Activated effector memory CD4-positive, alpha-beta T cell treated with Interleukin-2 at 50 U/mL for 16 hours (primary cell): ENCODE data around the gene BMS1.
"Not testable (repeated sequence)": the region's sequence is repeated elsewhere in the genome, so short reads cannot be mapped to it uniquely, and the experiment has no call there.

Source experiments
- DNase-seq: peaks from one replicate; pipeline ENCODE4 v3.0.0-alpha.2; 2020

The BMS1 gene

GRCh38 chr10:42782446-42783180, at the start of gene BMS1:
TSS of gene BMS1 (plus strand) at chr10:42782795. CDS start at chr10:42784395, 1,600 bp downstream.
- DNase-seq, result peak; percentile 85

- no peak for DNase-seq
These were observed 48.1 kb upstream of the BMS1 start for GRCh38 chr10:42734536-42734935.

GRCh38 chr10:42738679-42739078, 43.9 kb upstream of the BMS1 start:
- DNase-seq, result no peak

DNA sequence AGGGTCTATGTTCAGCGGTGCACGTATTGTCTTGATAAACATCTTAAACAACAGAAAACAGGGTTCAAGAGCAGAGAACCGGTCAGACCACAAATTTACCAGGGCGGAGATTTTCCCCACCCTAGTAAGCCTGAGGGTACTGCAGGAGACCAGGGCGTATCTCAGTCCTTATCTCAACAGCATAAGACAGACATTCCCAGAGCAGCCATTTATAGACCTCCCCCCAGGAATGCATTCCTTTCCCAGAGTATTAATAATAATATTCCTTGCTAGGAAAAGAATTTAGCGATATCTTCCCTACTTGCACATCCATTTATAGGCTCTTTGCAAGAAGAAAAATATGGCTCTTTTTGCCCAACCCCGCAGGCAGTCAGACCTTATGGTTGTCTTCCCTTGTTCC, 41.1 kb upstream of the BMS1 start:
- DNase-seq, result not testable (repeated sequence)

GRCh38 chr10:42743697-42744096, 38.9 kb upstream of the BMS1 start:
- no peak for DNase-seq

DNA sequence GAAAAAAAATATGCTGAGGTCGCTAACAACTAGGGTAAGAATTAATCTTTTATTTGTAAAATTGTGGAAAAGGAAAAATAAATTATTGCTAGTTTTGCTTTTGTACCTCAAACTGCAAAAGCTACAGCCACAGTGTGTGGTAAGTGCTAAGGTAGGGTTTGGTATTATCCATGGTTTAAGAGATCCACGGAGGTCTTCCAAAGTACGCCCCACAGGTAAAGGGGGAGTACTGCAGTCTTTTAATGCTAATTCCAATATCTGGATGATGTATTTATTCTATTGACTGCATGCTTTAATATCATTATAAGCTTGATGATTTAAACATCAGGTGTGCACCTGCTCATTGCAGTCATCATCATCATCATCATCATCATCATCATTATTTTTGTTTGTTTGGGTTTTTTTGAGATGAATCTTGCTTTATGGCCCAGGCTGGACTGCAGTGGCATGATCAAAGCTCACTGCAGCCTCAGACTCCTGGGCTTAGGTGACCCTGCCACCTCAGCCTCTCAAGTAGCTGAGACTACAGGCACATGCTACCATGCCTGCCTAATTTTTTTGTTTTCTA, 38.4 kb upstream of the BMS1 start:
- no peak for DNase-seq

- DNase-seq, result peak; percentile 54
These were observed 29.5 kb upstream of the BMS1 start for GRCh38 chr10:42753126-42753506.

DNA sequence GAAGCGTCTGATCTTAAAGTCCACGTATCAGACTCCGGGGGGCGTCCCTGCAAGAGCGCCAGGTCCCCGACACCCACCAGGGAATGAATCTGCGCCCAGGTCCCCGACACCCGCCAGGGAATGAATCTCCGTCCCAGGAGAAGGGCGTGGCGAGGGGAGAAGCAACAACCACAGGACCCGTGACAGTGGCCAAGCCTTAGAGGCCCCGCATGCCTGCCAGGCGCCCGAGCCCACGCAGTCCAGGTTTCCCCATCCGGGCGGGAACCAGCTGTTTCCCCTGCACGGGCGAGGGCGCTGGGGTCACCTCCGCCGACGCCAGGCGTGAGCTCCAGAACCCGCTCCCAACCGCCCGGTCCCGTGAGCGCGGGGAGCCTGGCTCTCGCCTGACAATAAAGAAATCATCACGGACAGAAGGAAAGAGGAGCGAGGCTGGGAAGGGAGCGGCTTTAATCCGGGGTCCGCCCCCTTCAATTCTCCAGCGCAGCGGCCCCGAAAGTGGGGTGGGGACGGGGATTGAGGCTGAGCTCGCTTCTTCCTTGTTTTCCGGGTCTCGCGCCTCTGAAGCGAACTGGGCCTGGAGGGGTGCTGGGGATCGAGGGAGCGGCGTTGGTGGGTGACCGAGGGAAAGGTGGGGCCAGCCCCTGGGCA, 29.0 kb upstream of the BMS1 start:
- no peak for DNase-seq

DNA sequence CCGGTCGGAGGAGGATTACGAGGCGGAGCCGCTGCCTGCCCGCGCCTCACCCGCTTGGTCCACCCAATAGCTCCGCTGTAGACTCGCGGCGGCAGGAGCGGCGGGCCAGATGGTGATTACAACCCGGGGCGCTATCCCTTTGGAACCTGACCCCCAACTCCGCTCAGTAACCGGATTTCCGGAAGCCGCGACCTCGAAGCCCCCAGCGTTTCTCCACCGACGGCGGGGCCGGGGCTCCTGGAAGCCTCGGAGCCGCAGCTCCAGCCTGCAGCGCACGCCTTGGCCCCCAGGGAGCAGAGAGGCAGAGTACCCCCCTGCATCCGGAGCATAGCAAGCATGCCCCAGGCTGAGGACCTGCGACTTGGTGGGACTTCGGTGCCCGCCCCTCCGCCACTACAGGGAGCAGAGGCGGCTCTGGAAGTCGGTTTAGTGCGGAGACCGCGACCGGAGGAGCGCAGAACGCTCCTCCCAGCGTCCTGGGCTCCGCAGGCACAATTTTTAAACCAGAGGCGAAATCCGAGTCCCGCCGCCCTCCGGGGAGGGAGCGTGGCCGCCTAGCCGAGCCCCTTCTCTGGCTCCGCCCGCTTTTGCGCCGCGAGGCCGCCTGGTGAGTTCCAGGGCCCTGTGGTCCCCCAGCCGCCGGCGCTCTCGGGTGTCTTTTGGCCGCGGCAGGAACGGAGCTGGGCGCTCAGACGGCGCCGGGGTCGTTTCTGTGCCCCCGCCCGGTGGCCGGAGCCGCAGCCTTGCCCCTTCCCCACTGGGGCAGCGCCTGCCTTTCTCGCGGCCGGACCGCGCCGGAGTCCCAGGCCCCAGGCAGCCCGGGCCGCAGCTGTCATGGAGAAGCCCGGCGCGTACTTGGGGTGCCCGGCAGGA, 28.2 kb upstream of the BMS1 start:
- DNase-seq, result peak; percentile 15

DNA sequence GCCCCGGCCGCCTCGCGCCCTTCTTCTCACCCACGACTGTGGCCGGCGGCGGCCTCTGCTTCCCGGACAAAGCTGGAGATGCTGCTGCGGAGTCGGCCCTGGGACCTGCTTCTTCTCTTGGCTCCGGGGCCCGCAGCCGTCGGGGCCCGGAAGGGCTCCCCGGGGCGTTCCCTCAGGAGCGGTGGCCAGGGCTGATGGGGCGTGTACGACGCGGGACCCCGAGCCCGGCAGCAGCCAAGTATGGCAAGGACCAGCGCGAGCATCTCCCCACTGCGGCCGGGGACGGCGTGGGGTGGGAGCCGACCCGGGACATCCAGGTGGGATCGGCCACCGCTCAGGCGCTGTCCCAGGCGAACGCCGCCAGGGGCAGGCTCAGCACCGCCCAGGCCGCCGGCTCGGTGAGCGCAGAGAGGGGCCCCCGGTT, 27.6 kb upstream of the BMS1 start:
- DNase-seq, result no peak

DNA sequence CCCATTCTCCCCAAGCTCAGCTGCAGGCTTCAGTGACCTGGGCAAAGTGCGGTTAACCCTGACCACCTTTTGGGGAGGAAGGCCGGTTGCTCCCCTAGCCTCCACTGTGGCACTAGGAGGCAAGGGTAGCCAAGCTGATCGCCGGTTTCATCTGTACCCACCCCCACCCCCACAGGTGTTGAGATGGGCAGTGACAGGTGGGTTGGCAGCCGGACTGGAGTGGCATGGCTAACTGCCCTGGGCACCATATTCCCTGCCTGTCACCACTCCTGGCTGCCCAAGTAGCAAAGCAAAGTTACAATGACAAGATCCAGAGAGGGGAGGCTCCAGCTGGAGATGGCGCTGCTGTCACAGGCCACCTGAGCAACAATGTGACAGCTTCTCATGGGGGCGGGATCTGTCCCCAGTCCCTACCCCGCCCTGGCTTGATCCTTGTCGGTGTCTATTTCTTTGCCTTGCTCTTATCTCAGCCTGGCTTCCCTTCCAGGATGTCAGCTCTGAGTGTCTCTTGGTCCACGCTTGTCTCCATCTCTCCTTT, 27.0 kb upstream of the BMS1 start:
- DNase-seq, result no peak

- no peak for DNase-seq
These were observed 14.7 kb upstream of the BMS1 start for GRCh38 chr10:42767906-42768305.

DNA sequence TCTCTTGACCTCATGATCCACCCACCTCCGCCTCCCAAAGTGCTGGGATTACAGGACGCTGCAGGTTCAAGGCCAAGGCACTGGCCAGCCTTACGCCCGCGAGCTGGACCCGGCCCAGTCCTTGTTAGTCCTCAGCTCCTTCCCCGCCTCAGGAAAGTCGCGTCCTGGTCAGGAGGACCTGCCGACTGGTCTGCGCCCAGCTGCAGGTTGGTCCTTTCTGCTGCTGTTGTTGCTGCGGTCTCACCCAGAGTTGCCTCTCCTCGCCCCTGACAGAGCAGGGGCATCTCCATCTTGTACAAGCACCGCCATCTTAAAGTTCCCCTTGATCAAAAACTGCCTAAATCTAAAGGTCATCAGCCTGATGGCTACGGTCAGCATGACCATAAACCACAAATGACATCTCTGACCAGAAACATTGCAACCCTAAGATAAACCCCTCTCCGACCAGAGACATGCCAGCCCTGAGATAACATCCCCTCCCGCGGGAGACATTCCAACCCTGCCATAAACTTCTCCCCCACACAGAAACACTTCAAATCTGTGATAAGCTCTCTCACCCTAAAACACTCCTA, 13.9 kb upstream of the BMS1 start:
- DNase-seq, result no peak

DNA sequence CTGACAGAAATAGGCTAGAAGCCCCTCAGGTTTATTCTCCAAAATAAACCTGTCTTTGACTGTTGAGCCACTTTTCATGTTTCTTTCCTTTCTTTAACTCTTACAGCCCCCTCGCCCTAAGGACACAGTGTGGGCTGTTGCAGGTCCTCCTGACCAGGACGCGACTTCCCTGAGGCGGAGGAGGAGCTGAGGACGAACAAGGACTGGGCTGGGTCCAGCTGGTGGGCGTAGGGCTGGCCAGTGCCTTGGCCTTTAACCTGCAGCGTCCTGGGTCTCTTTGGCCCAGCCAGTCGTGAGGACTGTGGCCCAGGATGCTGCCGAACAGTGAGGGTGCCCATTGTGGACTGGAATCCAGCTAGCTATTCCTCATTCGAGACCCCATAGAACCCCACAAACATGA, 13.4 kb upstream of the BMS1 start:
- DNase-seq, result no peak

DNA sequence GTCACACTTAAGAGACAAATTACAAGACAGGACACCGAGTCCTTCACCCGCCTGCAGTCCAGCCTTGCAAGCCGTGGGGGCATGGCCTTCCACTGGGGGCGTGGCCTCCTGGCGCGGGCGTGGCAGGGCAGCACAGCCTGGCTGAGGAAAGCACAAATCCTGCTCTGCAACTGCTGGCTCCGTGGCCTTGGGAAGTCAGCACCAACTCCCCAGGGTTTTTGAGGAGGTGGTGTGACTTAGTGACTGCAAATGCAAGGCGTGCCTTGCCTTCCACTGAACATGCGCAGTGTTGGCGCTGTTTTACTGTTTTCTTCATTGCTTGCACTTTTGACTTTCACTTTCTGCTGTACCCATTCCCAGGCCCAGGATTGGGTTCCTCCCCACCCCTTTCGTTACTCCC, 12.9 kb upstream of the BMS1 start:
- DNase-seq, result no peak

- no peak for DNase-seq
These were observed 5.9 kb upstream of the BMS1 start for GRCh38 chr10:42776681-42777080.

DNA sequence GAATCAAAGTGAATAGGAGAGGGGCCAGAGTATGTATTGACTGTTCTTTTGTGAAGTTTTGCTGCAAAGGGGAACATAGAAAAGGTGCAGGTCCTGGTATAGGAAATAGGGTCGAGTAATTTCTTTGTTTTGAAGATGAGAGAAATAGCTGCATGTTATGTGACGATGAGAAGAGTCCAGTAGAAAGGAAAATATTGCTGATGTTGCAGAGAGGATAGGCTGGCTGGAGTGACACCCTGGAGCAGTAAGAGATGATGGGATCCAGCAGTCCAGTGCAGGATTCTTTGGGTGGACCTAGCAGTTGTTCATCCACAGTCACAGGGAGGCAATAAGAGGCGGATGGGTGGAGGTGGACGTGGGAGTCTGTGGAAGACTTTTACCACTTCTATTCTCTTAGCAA, 2.1 kb upstream of the BMS1 start:
- no peak for DNase-seq

GRCh38 chr10:42781893-42782445, 626 bp upstream of the BMS1 start:
- DNase-seq, result no peak

- no peak for DNase-seq
These were observed 570 bp downstream of the BMS1 start for GRCh38 chr10:42783181-42783549.

DNA sequence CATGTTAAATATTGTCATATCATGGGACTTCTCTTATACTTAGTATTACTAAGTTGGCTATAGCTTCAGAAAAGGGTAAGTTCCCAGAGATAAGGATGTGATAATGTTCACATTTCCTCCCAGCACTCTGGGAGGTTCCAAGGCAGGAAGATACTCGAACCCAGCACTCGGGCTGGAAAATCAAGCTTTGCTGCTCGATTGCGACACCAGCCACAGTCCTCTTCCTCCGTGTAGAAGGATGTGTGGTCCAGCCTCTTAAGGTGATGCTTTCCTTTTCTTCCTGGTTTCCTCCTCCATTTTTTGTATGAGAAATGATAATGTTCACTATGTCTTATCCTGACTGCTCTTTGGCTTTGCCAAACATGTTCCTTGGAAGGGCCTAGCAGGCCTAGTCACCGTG, 3.2 kb downstream of the BMS1 start:
- no peak for DNase-seq

GRCh38 chr10:42790835-42791234, 8.2 kb downstream of the BMS1 start:
- no peak for DNase-seq

DNA sequence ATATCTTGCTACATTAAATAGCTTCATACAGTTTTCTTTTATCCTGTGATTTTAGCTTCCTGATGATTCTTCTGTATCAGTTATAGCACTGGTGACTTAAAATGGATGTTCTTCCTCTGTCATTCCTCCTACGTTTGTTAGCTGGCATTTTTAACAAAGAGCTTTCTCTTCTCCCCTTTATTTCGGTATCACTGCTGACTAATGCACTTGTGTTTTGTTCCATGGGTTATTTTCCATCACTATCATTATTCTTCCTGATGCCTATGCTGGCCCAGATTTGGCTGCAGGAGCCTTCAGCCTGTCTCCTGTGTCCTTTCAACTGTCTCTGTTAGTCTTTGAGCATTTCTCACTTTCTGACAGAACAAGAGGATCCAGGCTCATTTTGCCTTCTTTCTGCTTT, 13.1 kb downstream of the BMS1 start:
- DNase-seq, result no peak

- no peak for DNase-seq
These were observed 18.5 kb downstream of the BMS1 start for GRCh38 chr10:42801135-42801534.
